Ovary (tissue), 9 donors: ENCODE data around the gene MTUS2. TPM values are rescaled to one million over a fixed set of nuclear protein-coding genes. Genes with fewer than 3 reads are reported as not detected.

ENCODE experiments used
- DNase-seq, 5 donors: peaks; one replicate each; pipeline ENCODE4 v3.0.0-alpha.2; 2019 to 2020
- H3K27ac ChIP-seq, 2 donors: fragments of 200-600 bp; one replicate each; pipeline versions ENCODE4 v1.5.1 to v1.8.0; 2019 to 2022
- H3K27me3 ChIP-seq: fragments of 200-600 bp; one replicate; pipeline ENCODE4 v1.8.0; 2022
- H3K36me3 ChIP-seq: fragments of 200-600 bp; sonication (generic); one replicate; pipeline ENCODE4 v1.5.1; 2019
- H3K4me1 ChIP-seq: one replicate; pipeline ENCODE4 v1.8.1; 2013; ENCODE audit warnings: mild to moderate bottlenecking, moderate library complexity; ENCODE audit not compliant: insufficient read depth
- H3K4me3 ChIP-seq: fragments of 200-600 bp; sonication (generic); one replicate; pipeline ENCODE4 v1.5.1; 2017
- H3K9me3 ChIP-seq, 2 donors: fragments of 200-600 bp in 1 of 2; sonication (generic) in 1 of 2; one replicate each; pipeline versions ENCODE4 v1.5.1 to v1.8.1; 2013 to 2019; ENCODE audit warnings: mild to moderate bottlenecking in 1 of 2, moderate library complexity in 1 of 2
- CTCF ChIP-seq, 3 donors: fragments of 450-650 bp in 2 of 3; fragments of 200-600 bp in 1 of 3; IDR thresholded peaks; one replicate each; pipeline versions ENCODE4 v1.5.1 to v1.8.0; 2016 to 2022; ENCODE audit warnings: antibody characterized with exemption in 3 of 3, mild to moderate bottlenecking in 1 of 3
- EP300 ChIP-seq: sonication (generic); formaldehyde crosslinking; IDR thresholded peaks from one replicate; pipeline ENCODE4 v1.6.1; 2017; ENCODE audit warnings: antibody characterized with exemption
- POLR2A ChIP-seq: fragments of 450-650 bp; IDR thresholded peaks from one replicate; pipeline ENCODE4 v1.6.1; 2017; ENCODE audit warnings: antibody characterized with exemption, mild to moderate bottlenecking, moderate library complexity
- WGBS, 3 donors: extraction: QIAGEN DNeasy Blood & Tissue Kit in 1 of 3; methylation state at CpG; one replicate each; pipeline versions ENCODE4 v1.1.5 to v1.1.7; 2013 to 2017; 5-methylcytosine and 5-hydroxymethylcytosine counted together
- intact Hi-C, 4 donors: fragments of 100-400 bp; cut with DNase I; formaldehyde crosslinking; loops; one replicate each; pipeline versions ENCODE4 v1.11.0 to v1.15.1; 2022 to 2023
- polyA plus RNA-seq, 2 donors: library from polyadenylated mRNA; stranded (reverse); fragments of 200-250 nt in 1 of 2; fragments of 350-450 nt in 1 of 2; fragmentation: Illumina TruSeq in 1 of 2; extraction: RNeasy Lipid Tissue Mini Kit (QIAGEN cat#74804) in 1 of 2; gene quantifications; one replicate each; pipeline ENCODE4 v1.2.3, GENCODE V29; 2013 to 2014
- total RNA-seq, 7 donors: library from RNA; depleted of rRNA in 2 of 7; stranded (reverse); fragments of >200 nt in 2 of 7; fragmentation: NEBNext Ultra II Directional in 3 of 7; extraction: Animal tissue kit (Norgen Biotek cat#: 25700) in 3 of 7; gene quantifications; one replicate each; pipeline versions ENCODE4 v1.1.0 to v1.2.4, GENCODE V29; 2016 to 2023
- donor health status: DM: no; HTN: no; CAD: no; lungs with moderate emphysema.
- donor health status: DM: no; HTN: no; CAD: no.
- donor health status: Bipolar disorder and iron deficiency.
- donor health status: DM: yes; HTN: yes; CAD: no.
- donor health status: DM: no; HTN: no; CAD: no.
- donor health status: DM: yes; HTN: yes; CAD: no.

Gene MTUS2
- total and polyA plus RNA-seq, 9 donors = 1.5 to 8.7 (median 5.4) TPM

GRCh38 chr13:28967029-28967915, 147.1 kb downstream of the MTUS2 start:
- intact Hi-C loops = no loop called here
- Histone ChIP-seq H3K27ac (no peak overlapping the region), H3K36me3 (no peaks in the 10 kb centered on the region), H3K27me3 (no peaks in the 10 kb centered on the region), H3K4me3 (no peak overlapping the region), H3K9me3 (no peaks in the 10 kb centered on the region), H3K4me1 (no peaks in the 10 kb centered on the region)
- DNase-seq = no peak
- 69 to 80% (median 74%) methylated on average over 4 of the region's 4 CpGs for WGBS, 3 donors
- TF ChIP-seq POLR2A (no peak), CTCF (IDR thresholded peaks at IDR 0.05) (no peak), EP300 (no peak)

GRCh38 chr13:28976195-28976594, 156.1 kb downstream of the MTUS2 start:
- H3K4me1 ChIP-seq = no peaks in the 10 kb centered on the region

GRCh38 chr13:28976636-28977035, 156.5 kb downstream of the MTUS2 start:
- Histone ChIP-seq H3K4me1 (no peaks in the 10 kb centered on the region), H3K9me3 (no peaks in the 10 kb centered on the region), H3K36me3 (no peaks in the 10 kb centered on the region), H3K27me3 (no peaks in the 10 kb centered on the region), H3K4me3 (no peak overlapping the region), H3K27ac (no peak overlapping the region)
- TF ChIP-seq CTCF (IDR thresholded peaks at IDR 0.05) (no peak), EP300 (no peak), POLR2A (no peak)
- intact Hi-C loops = no loop called here
- no peak for DNase-seq

More at GRCh38 chr13:28976195-28976594, 156.1 kb downstream of the MTUS2 start:
- no peak for TF ChIP-seq POLR2A
- no peak for TF ChIP-seq EP300
- no peak for TF ChIP-seq CTCF (IDR thresholded peaks at IDR 0.05)
- DNase-seq = no peak
- Histone ChIP-seq H3K4me3 (no peak overlapping the region), H3K27ac (no peak overlapping the region), H3K36me3 (no peaks in the 10 kb centered on the region), H3K27me3 (no peaks in the 10 kb centered on the region), H3K9me3 (no peaks in the 10 kb centered on the region)
- intact Hi-C loops = no loop called here
- WGBS, 3 donors = 54 to 66% (median 64%) methylated on average over 1 of the region's 1 CpG

- no peak for TF ChIP-seq POLR2A
- no peak for TF ChIP-seq CTCF (IDR thresholded peaks at IDR 0.05)
- TF ChIP-seq EP300 = no peak
- H3K27ac ChIP-seq = no peak overlapping the region
- no peaks in the 10 kb centered on the region for H3K4me1 ChIP-seq
- DNase-seq = no peak
- no peaks in the 10 kb centered on the region for H3K36me3 ChIP-seq
- H3K4me3 ChIP-seq = no peak overlapping the region
- 86 to 96% (median 89%) methylated on average over 3 of the region's 3 CpGs for WGBS, 3 donors
- intact Hi-C loops = no loop called here
- H3K27me3 ChIP-seq = no peaks in the 10 kb centered on the region
- H3K9me3 ChIP-seq = no peaks in the 10 kb centered on the region
Measured at GRCh38 chr13:28978574-28978973, 158.4 kb downstream of the MTUS2 start.
